WTC11 (cell line): ENCODE results near the gene AGBL4.

Source experiments
- ARID4B ChIP-seq: sonication (generic); formaldehyde crosslinking; IDR thresholded peaks from 2 replicates; pipeline ENCODE4 v1.8.0; 2023; ENCODE audit warnings: missing genetic modification reagents, mild to moderate bottlenecking, borderline replicate concordance
- FOXK1 ChIP-seq: sonication (generic); formaldehyde crosslinking; IDR thresholded peaks from 2 replicates; pipeline ENCODE4 v1.8.0; 2022; ENCODE audit warnings: mild to moderate bottlenecking, moderate library complexity, missing genetic modification reagents
- FOXP1 ChIP-seq: sonication (generic); formaldehyde crosslinking; IDR thresholded peaks from 2 replicates; pipeline ENCODE4 v1.8.0; 2022; ENCODE audit warnings: missing genetic modification reagents, mild to moderate bottlenecking, moderate library complexity, borderline replicate concordance
- JUN ChIP-seq: sonication (generic); formaldehyde crosslinking; IDR thresholded peaks from 2 replicates; pipeline ENCODE4 v1.8.0; 2023; ENCODE audit warnings: mild to moderate bottlenecking, missing genetic modification reagents
- TCF7 ChIP-seq: sonication (generic); formaldehyde crosslinking; IDR thresholded peaks from 2 replicates; pipeline ENCODE4 v1.8.0; 2022; ENCODE audit warnings: mild to moderate bottlenecking, low read depth, missing genetic modification reagents, moderate library complexity
- TF ChIP-seq, protein P1 (sequence below): sonication (generic); formaldehyde crosslinking; IDR thresholded peaks from 2 replicates; pipeline ENCODE4 v1.8.1; 2023; ENCODE audit warnings: mild to moderate bottlenecking, missing genetic modification reagents, moderate library complexity
- TF ChIP-seq, protein P2 (sequence below): fragments of 200-600 bp; IDR thresholded peaks from 2 replicates; pipeline ENCODE4 v1.8.0; 2022; ENCODE audit warnings: antibody characterized with exemption
- TF ChIP-seq, protein P3 (sequence below): sonication (generic); formaldehyde crosslinking; IDR thresholded peaks from 2 replicates; pipeline ENCODE4 v1.8.1; 2023; ENCODE audit warnings: mild to moderate bottlenecking, missing genetic modification reagents, moderate library complexity
- TF ChIP-seq, protein P4 (sequence below): sonication (generic); formaldehyde crosslinking; IDR thresholded peaks from 2 replicates; pipeline ENCODE4 v1.8.1; 2023; ENCODE audit warnings: mild to moderate bottlenecking, missing genetic modification reagents, borderline replicate concordance
- TF ChIP-seq, protein P5 (sequence below): sonication (generic); formaldehyde crosslinking; IDR thresholded peaks from 2 replicates; pipeline ENCODE4 v1.8.1; 2022; ENCODE audit warnings: mild to moderate bottlenecking, moderate library complexity, missing genetic modification reagents

- TF ChIP-seq, protein P1, sequence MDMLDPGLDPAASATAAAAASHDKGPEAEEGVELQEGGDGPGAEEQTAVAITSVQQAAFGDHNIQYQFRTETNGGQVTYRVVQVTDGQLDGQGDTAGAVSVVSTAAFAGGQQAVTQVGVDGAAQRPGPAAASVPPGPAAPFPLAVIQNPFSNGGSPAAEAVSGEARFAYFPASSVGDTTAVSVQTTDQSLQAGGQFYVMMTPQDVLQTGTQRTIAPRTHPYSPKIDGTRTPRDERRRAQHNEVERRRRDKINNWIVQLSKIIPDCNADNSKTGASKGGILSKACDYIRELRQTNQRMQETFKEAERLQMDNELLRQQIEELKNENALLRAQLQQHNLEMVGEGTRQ (CRISPR knock-in tag) = no peak
- TF ChIP-seq, protein P2, sequence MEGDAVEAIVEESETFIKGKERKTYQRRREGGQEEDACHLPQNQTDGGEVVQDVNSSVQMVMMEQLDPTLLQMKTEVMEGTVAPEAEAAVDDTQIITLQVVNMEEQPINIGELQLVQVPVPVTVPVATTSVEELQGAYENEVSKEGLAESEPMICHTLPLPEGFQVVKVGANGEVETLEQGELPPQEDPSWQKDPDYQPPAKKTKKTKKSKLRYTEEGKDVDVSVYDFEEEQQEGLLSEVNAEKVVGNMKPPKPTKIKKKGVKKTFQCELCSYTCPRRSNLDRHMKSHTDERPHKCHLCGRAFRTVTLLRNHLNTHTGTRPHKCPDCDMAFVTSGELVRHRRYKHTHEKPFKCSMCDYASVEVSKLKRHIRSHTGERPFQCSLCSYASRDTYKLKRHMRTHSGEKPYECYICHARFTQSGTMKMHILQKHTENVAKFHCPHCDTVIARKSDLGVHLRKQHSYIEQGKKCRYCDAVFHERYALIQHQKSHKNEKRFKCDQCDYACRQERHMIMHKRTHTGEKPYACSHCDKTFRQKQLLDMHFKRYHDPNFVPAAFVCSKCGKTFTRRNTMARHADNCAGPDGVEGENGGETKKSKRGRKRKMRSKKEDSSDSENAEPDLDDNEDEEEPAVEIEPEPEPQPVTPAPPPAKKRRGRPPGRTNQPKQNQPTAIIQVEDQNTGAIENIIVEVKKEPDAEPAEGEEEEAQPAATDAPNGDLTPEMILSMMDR = no peak
- TF ChIP-seq ARID4B (CRISPR knock-in tag) (no peak), FOXP1 (CRISPR knock-in tag) (no peak), FOXK1 (CRISPR knock-in tag) (no peak), JUN (CRISPR knock-in tag) (no peak), TCF7 (CRISPR knock-in tag) (no peak)
- TF ChIP-seq, protein P3, sequence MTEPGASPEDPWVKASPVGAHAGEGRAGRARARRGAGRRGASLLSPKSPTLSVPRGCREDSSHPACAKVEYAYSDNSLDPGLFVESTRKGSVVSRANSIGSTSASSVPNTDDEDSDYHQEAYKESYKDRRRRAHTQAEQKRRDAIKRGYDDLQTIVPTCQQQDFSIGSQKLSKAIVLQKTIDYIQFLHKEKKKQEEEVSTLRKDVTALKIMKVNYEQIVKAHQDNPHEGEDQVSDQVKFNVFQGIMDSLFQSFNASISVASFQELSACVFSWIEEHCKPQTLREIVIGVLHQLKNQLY = no peak
- TF ChIP-seq, protein P4, sequence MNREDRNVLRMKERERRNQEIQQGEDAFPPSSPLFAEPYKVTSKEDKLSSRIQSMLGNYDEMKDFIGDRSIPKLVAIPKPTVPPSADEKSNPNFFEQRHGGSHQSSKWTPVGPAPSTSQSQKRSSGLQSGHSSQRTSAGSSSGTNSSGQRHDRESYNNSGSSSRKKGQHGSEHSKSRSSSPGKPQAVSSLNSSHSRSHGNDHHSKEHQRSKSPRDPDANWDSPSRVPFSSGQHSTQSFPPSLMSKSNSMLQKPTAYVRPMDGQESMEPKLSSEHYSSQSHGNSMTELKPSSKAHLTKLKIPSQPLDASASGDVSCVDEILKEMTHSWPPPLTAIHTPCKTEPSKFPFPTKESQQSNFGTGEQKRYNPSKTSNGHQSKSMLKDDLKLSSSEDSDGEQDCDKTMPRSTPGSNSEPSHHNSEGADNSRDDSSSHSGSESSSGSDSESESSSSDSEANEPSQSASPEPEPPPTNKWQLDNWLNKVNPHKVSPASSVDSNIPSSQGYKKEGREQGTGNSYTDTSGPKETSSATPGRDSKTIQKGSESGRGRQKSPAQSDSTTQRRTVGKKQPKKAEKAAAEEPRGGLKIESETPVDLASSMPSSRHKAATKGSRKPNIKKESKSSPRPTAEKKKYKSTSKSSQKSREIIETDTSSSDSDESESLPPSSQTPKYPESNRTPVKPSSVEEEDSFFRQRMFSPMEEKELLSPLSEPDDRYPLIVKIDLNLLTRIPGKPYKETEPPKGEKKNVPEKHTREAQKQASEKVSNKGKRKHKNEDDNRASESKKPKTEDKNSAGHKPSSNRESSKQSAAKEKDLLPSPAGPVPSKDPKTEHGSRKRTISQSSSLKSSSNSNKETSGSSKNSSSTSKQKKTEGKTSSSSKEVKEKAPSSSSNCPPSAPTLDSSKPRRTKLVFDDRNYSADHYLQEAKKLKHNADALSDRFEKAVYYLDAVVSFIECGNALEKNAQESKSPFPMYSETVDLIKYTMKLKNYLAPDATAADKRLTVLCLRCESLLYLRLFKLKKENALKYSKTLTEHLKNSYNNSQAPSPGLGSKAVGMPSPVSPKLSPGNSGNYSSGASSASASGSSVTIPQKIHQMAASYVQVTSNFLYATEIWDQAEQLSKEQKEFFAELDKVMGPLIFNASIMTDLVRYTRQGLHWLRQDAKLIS (CRISPR knock-in tag) = no peak
- TF ChIP-seq, protein P5, sequence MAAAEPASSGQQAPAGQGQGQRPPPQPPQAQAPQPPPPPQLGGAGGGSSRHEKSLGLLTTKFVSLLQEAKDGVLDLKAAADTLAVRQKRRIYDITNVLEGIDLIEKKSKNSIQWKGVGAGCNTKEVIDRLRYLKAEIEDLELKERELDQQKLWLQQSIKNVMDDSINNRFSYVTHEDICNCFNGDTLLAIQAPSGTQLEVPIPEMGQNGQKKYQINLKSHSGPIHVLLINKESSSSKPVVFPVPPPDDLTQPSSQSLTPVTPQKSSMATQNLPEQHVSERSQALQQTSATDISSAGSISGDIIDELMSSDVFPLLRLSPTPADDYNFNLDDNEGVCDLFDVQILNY (CRISPR knock-in tag) = no peak
These were observed 1170.7 kb downstream of the AGBL4 start for GRCh38 chr1:48853006-48853405.
